ENCODE measurements around the gene MGAT5.

MGAT5 gene

DNA sequence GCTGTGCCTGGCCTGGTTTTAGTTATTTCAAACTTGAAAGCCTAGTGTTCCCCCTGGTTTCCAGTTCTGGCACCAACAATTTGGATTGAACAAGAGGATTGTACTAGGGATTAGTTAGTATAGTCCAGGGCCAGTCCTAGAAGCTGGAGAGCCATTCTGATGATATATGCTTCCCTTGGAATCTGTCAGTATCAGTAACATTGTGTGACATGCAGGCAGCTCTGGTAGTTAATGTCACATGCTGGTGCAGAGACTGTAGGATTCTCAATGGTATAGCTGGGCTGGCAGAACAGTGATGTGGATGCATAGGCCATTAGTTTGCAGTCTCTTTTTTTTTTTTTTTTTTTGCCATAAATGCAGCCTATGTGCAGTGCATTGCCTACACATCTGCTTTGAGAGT lies 3.6 kb downstream of the MGAT5 start:
- DNase-seq = no peak

DNA sequence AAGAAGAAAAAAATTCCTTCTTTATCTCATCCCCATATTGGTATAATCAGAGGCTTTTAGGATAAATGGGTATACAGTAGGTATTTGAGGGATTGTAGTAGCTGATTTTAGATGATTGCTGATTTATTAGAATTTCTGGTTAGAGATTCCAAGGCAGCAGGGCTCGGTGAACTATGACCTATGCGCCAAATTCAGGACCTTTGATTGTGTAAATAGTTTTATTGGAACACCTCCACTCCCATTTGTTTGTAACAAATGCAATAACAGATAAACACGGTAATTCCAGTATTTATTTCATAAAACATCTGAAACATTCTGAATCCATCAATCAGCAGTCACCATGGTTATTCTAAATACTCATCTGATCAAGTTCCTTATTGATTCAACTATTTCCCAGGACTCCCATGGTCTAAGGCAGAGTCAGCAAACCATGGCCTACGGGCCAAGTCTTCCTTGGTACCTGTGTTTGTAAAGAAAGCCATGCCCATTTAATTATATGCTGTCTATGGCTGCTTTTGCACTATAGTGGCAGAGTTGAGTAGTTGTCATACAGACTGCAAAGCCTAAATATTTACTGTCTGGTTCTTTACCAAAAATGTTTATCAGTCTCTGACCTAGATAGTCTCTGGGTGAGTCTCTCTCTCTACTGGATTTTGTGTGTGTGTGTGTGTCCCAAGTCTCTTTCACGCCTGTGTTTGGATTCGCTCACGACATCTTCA lies 4.3 kb downstream of the MGAT5 start:
- no peak for DNase-seq

GRCh38 chr2:134258684-134259388 lies 5.0 kb downstream of the MGAT5 start:
- DNase-seq = no peak

DNA sequence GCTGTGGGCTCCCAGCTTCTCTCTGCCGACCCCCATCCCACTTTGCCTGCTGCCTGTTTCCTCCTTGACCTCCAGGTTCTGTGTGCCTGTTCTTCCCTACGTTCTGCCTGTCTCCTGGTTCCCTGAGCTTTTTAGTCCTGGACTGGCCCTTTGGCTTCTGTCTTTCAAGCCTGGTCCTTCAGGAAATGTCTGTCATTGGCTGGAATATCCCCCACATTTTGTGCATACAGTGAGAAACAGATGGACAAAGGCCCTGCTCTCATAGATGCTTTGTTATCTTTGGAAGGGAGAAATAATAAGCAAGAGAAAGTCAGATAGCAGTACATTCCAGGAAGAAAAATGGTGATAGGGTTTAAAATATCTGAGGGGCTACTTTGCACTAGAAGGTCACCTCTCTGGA lies 5.7 kb downstream of the MGAT5 start:
- no peak for DNase-seq

GRCh38 chr2:134259994-134260393 lies 6.1 kb downstream of the MGAT5 start:
- DNase-seq = no peak

DNA sequence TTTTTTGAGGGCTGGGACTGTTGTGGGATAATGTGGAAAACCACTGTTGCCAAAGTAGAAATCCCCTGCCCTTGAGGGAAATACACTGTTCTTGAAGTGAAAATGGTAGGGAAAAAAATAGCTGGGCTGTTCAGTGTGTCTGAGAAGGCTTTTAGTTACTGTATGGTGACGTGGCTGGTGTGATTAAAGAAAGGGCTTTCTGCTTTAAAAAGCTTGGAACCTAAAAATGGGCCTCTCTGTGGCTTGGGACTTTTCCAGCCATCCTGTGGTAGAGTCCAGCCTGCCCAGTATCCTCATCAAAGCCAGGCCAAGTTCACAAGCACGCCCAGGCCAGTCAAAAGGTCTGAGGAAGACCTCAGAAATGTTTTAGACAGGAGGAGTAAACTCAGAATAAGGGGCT lies 6.8 kb downstream of the MGAT5 start:
- no peak for DNase-seq

- DNase-seq = no peak
Observed at GRCh38 chr2:134261398-134262131, 7.7 kb downstream of the MGAT5 start.

DNA sequence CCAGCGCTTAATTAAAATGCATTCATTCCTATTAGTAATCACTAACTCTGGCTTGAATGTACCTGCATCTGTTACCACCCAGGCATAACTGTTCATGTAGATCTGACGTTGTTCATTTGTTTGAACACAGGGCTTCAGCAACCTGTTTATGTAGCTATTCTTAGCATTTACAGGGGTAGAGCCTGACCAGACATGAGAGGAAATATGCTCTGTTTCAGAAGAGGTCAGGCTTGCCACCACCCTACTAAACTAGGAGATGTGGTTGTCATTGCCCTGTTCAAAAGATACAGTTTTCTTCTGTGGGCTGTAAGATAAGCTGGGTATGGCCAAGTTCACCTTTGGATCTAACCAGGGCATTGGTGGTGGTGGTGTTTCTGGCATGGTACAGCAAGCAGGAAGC lies 8.8 kb downstream of the MGAT5 start:
- no peak for DNase-seq

GRCh38 chr2:134268265-134268664 lies 14.4 kb downstream of the MGAT5 start:
- DNase-seq = no peak

- no peak for DNase-seq
Observed at GRCh38 chr2:134269230-134269629, 15.4 kb downstream of the MGAT5 start.

GRCh38 chr2:134269972-134270735 lies 16.3 kb downstream of the MGAT5 start:
- DNase-seq = no peak

- DNase-seq = no peak
Observed at GRCh38 chr2:134271758-134272157, 17.9 kb downstream of the MGAT5 start.

- no peak for DNase-seq
Observed at GRCh38 chr2:134272806-134273205, 18.9 kb downstream of the MGAT5 start.

- no peak for DNase-seq
Observed at GRCh38 chr2:134273256-134273983, 19.5 kb downstream of the MGAT5 start.

- no peak for DNase-seq
Observed at GRCh38 chr2:134274121-134274520, 20.2 kb downstream of the MGAT5 start.

DNA sequence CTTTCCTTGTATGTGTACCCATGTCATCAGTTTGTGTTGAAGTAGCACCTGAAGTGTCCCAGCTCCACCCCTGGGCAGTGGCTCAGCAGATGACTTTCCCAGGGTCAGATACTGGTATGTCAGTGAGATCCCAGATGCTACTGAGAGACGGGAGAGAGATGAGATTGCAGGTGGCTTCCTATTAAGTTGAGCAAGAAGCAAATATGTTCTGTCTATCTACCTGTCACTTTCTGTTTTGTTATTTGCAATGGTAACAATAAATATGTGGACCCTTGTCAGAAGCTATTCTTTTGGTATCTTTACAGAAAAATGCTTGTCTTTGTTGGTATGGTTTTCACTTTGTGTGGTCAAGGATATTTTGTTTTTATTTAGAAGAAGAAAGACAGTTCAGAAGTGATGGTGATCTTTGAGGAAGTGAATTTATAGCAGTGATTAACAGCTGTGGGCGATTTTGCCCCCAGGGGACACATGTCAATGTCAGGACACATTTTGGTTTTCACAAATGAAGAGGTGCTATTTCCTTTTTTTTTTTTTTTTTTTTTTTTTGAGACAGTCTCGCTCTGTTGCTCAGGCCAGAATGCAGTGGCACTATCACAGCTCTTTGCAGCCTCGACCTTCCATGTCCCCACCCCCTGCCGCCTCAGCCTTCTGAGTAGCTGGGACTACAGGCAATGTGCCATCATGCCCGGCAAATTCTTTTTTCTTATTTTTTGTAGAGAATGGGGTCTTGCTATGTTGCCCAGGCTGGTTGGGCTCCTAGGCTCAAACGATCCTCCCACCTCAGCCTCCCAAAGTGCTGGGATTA lies 21.4 kb downstream of the MGAT5 start:
- DNase-seq = no peak

- no peak for DNase-seq
Observed at GRCh38 chr2:134276381-134277172, 22.7 kb downstream of the MGAT5 start.

DNA sequence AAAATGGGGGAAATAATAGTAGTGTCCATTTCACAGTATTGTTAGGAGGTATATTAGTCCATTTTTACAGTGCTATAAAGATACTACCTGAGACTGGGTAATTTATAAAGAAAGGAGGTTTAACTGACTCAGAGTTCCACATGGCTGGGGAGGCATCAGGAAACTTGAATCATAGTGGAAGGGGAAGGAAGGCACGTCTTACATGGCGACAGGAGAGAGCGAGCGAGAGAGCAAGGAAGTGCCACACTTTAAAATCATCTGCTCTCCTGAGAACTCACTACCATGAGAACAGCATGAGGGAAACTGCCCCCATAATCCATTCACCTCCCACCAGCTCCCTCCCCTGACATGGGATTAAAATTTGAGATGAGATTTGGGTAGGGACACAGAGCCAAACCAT lies 23.4 kb downstream of the MGAT5 start:
- DNase-seq = no peak

DNA sequence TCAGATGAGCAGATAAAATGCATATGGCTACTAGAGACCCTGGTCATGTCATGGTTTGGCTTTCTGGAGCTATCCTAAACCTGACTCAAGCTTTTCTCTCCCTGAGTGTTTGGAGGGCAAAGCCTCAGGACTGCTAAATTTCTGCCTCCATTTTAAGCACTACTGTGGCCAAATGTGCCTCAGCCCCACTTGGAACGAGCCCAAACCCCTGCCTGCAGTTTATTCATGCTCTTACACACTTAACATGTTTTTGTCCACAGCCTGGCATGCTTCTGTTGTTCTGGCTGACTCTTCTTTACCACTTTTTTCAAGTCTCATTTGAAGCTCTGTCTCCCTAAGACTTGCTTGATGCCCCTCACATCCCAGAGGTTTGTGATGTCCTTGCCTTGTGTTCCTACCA lies 24.7 kb downstream of the MGAT5 start:
- no peak for DNase-seq

- DNase-seq = no peak
Observed at GRCh38 chr2:134279417-134279816, 25.5 kb downstream of the MGAT5 start.

GRCh38 chr2:134280231-134280630 lies 26.4 kb downstream of the MGAT5 start:
- DNase-seq = no peak
